Caco-2 (cell line): Measurements from ENCODE around the gene POLR3B. TPM values are rescaled to one million over a fixed set of nuclear protein-coding genes. Genes with fewer than 3 reads are reported as not detected.

Experiments used
- BruUV-seq: library from RNA; stranded (reverse); fragments of 400-500 nt; replicated peaks from 2 replicates; lab custom pipeline; 2021; lab: Mats Ljungman, UMichigan
- CTCF ChIA-PET: fragments of 300-600 bp; sonication (Branson Sonifier 250); formaldehyde crosslinking; loops from one replicate; lab custom pipeline; 2022; ENCODE audit warnings: antibody characterized with exemption; lab: Charles Lee
- POLR2A ChIA-PET: fragments of 300-600 bp; sonication (Branson Sonifier 250); formaldehyde crosslinking; loops from one replicate; lab custom pipeline; 2022; ENCODE audit warnings: antibody characterized with exemption; lab: Charles Lee
- DNase-seq, 2 experiments: peaks; one replicate each; pipeline versions ENCODE4 v3.0.0 to v3.0.0-alpha.2; 2020 to 2022
- H3K27me3 ChIP-seq: replicated peaks from 2 replicates; pipeline ENCODE4 v1.6.0; 2011; ENCODE audit warnings: low read length; ENCODE audit not compliant: control insufficient read depth, insufficient read depth
- H3K36me3 ChIP-seq: 2 replicates; pipeline ENCODE4 v1.5.1; 2011; ENCODE audit warnings: low read length; ENCODE audit not compliant: control insufficient read depth, insufficient read depth
- H3K4me1 ChIP-seq: fragments of 250-450 bp; sonication (Bioruptor Pico); 2 replicates; pipeline ENCODE4 v1.5.1; 2020; ENCODE audit warnings: mild to moderate bottlenecking
- H3K4me3 ChIP-seq: 2 replicates; pipeline ENCODE4 v1.5.1; 2011; ENCODE audit warnings: low read depth, mild to moderate bottlenecking, control low read depth, low read length
- H3K9me3 ChIP-seq: fragments of 250-450 bp; sonication (Bioruptor Pico); 2 replicates; pipeline ENCODE4 v1.5.1; 2020; ENCODE audit warnings: mild to moderate bottlenecking, moderate library complexity
- H3K27ac Mint-ChIP-seq: one replicate; pipeline ENCODE4 v1.8.0; 2022; ENCODE audit warnings: mixed read lengths; ENCODE audit not compliant: unreplicated experiment
- H3K27me3 Mint-ChIP-seq: one replicate; pipeline ENCODE4 v1.8.0; 2022; ENCODE audit warnings: mixed read lengths; ENCODE audit not compliant: insufficient read depth, unreplicated experiment
- H3K36me3 Mint-ChIP-seq: one replicate; pipeline ENCODE4 v1.8.0; 2022; ENCODE audit warnings: mild to moderate bottlenecking, mixed read lengths; ENCODE audit not compliant: insufficient read depth, unreplicated experiment
- H3K4me1 Mint-ChIP-seq: one replicate; pipeline ENCODE4 v1.8.0; 2022; ENCODE audit warnings: low read depth, mixed read lengths; ENCODE audit not compliant: unreplicated experiment
- H3K4me3 Mint-ChIP-seq: one replicate; pipeline ENCODE4 v1.8.0; 2022; ENCODE audit warnings: mild to moderate bottlenecking, moderate library complexity, mixed read lengths; ENCODE audit not compliant: unreplicated experiment
- H3K9me3 Mint-ChIP-seq: one replicate; pipeline ENCODE4 v1.8.0; 2022; ENCODE audit warnings: mixed read lengths; ENCODE audit not compliant: unreplicated experiment
- CTCF ChIP-seq, 2 experiments: fragments of 200-600 bp in 1 of 2; IDR thresholded peaks; 1 replicate in 1 of 2; 2 replicates in 1 of 2; pipeline versions ENCODE4 v1.5.1 to v1.8.0; 2011 to 2022; ENCODE audit warnings: antibody characterized with exemption in 1 of 2, control low read depth in 1 of 2, inconsistent platforms in 1 of 2, low read depth in 1 of 2, low read length in 1 of 2, mild to moderate bottlenecking in 1 of 2, moderate library complexity in 1 of 2; ENCODE audit not compliant: insufficient read depth in 1 of 2, severe bottlenecking in 1 of 2, unreplicated experiment in 1 of 2
- intact Hi-C: fragments of 100-400 bp; cut with micrococcal nuclease; formaldehyde crosslinking; loops from one replicate; pipeline ENCODE4 v1.10.0; 2022; ENCODE audit not compliant: unreplicated experiment
- total RNA-seq: library from RNA; stranded (reverse); gene quantifications from 2 replicates; pipeline ENCODE4 v1.2.3, GENCODE V29; 2022

Gene POLR3B
- total RNA-seq, 1 experiment from 2014 or later: 13.9 TPM

GRCh38 chr12:106499628-106500027, 142.1 kb downstream of the POLR3B start:
- DNase-seq: no peak
- Mint-ChIP-seq H3K4me3 (no peak overlapping the region), H3K27me3 (no peaks in the 10 kb centered on the region), H3K27ac (no peak overlapping the region), H3K36me3 (peaks cover 24% of the 10 kb centered on the region), H3K9me3 (no peaks in the 10 kb centered on the region), H3K4me1 (no peaks in the 10 kb centered on the region)
- Histone ChIP-seq H3K36me3 (no peaks in the 10 kb centered on the region; the same call in 1 of the 2 replicates), H3K4me3 (no peak overlapping the region), H3K9me3 (no peaks in the 10 kb centered on the region), H3K4me1 (no peaks in the 10 kb centered on the region), H3K27me3 (no peaks in the 10 kb centered on the region)
- intact Hi-C loops: no loop called here
- CTCF ChIA-PET: no interaction called here
- POLR2A ChIA-PET: no interaction called here
- no TSS peak for BruUV-seq
- TF ChIP-seq CTCF (IDR thresholded peaks at IDR 0.05; ENCODE audit: insufficient read depth in 1 of 2, low read depth in 1 of 2, low read length in 1 of 2, severe bottlenecking in 1 of 2, unreplicated experiment in 1 of 2): no peak

- Mint-ChIP-seq H3K27ac (no peak overlapping the region), H3K9me3 (no peaks in the 10 kb centered on the region), H3K36me3 (peaks cover 12% of the 10 kb centered on the region), H3K4me1 (no peaks in the 10 kb centered on the region), H3K27me3 (no peaks in the 10 kb centered on the region), H3K4me3 (no peak overlapping the region)
- no peak for TF ChIP-seq CTCF (IDR thresholded peaks at IDR 0.05; ENCODE audit: insufficient read depth in 1 of 2, low read depth in 1 of 2, low read length in 1 of 2, severe bottlenecking in 1 of 2, unreplicated experiment in 1 of 2)
- Histone ChIP-seq H3K4me3 (no peak overlapping the region), H3K27me3 (no peaks in the 10 kb centered on the region), H3K4me1 (no peaks in the 10 kb centered on the region), H3K36me3 (no peaks in the 10 kb centered on the region; the same call in 1 of the 2 replicates), H3K9me3 (no peaks in the 10 kb centered on the region)
- no TSS peak for BruUV-seq
- DNase-seq: no peak
- ChIA-PET CTCF (no interaction called here), POLR2A (no interaction called here)
- intact Hi-C loops: no loop called here
Measured at GRCh38 chr12:106506691-106507090, 149.1 kb downstream of the POLR3B start.

GRCh38 chr12:106508966-106509365, 151.4 kb downstream of the POLR3B start:
- H3K27ac Mint-ChIP-seq: no peak overlapping the region

More at GRCh38 chr12:106508966-106509365, 151.4 kb downstream of the POLR3B start:
- no peaks in the 10 kb centered on the region for H3K27me3 ChIP-seq
- intact Hi-C loops: no loop called here
- Mint-ChIP-seq H3K36me3 (peaks cover 12% of the 10 kb centered on the region), H3K4me1 (no peaks in the 10 kb centered on the region), H3K27me3 (no peaks in the 10 kb centered on the region), H3K9me3 (no peaks in the 10 kb centered on the region), H3K4me3 (no peak overlapping the region)
- no peak for DNase-seq
- H3K4me1 ChIP-seq: no peaks in the 10 kb centered on the region
- no peaks in the 10 kb centered on the region for H3K9me3 ChIP-seq
- no peaks in the 10 kb centered on the region; the same call in 1 of the 2 replicates for H3K36me3 ChIP-seq
- POLR2A ChIA-PET: no interaction called here
- CTCF ChIA-PET: no interaction called here
- no peak overlapping the region for H3K4me3 ChIP-seq
- no TSS peak for BruUV-seq
- no peak for TF ChIP-seq CTCF (IDR thresholded peaks at IDR 0.05; ENCODE audit: insufficient read depth in 1 of 2, low read depth in 1 of 2, low read length in 1 of 2, severe bottlenecking in 1 of 2, unreplicated experiment in 1 of 2)
